HG03135 (cell line): ENCODE data around the gene DOCK10.

ENCODE experiments used
- ATAC-seq: cut with Tn5 transposase; IDR thresholded peaks from one replicate; pipeline ENCODE4 v1.9.1; 2021; ENCODE audit warnings: mild to moderate bottlenecking, moderate library complexity; ENCODE audit not compliant: unreplicated experiment

Gene DOCK10

DNA sequence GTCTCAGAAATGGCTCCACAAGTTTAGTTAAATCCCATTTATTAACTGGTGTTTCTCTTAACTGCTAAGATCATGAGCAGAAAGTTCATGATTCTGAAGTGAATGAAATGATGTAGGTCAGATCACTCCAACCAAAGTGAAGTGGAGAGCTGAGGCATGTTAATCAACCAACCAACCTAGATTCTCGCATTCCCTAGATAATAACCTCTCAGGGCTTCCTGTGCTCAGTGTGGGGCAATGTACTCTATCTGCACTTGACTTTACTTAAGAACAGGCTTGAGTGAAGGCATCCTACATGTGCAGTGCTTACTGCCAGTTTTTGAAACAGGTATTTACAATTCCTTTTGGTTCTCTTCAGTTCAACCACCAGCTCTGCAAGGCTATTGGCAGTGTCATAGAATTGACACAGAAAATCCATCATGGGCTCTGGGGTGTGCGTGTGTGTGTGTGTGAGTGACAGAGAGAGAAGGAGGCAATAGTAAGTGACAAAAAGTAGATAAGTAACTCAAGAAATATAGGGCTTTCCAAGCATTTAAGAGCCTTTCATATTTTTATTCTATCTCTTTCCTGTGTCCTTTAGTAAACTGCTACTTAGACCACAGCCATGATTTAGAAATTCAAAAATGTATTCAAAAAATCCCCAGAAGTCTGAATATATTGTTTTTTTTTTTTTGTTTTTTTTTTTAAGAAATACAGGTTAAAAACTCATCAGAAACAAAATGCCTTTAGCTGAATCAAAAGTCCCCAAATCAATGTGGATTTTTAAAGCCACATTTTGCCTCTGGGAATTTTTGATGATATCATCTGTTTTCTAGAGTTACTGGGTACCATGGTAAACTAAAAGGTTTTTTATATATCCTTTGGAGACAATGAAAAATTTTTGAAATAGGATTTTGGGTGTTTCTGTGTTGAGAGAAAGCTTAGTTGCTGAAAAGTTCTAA lies 28.6 kb downstream of the DOCK10 start:
- no peak for ATAC-seq

DNA sequence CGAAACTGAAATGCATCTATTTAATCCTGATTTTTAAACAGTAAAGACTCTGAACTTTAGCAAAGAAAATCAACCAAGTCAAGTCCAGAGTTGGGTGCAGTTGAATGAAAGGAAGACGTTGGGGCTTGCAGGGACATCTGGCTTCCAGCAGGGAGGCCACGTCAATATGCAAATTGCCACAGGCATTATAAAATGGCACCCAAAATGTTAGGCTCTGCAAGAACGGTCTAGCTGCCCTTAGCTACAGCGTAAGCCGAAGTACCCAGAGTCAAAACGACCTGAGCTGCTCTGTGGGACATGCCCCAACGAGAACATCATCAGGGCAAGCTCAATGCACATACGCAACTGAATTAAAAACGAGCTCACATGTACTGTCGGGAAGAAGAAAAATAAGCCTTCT lies 30.7 kb downstream of the DOCK10 start:
- no peak for ATAC-seq

GRCh38 chr2:225010804-225011203 lies 31.5 kb downstream of the DOCK10 start:
- no peak for ATAC-seq

GRCh38 chr2:225009768-225010167 lies 32.5 kb downstream of the DOCK10 start:
- no peak for ATAC-seq

GRCh38 chr2:225008935-225009334 lies 33.3 kb downstream of the DOCK10 start:
- ATAC-seq, result no peak

- peak; percentile 59 for ATAC-seq
Observed at GRCh38 chr2:225008179-225008856, 34.0 kb downstream of the DOCK10 start.

- ATAC-seq, result no peak
Observed at GRCh38 chr2:225006730-225007129, 35.5 kb downstream of the DOCK10 start.

DNA sequence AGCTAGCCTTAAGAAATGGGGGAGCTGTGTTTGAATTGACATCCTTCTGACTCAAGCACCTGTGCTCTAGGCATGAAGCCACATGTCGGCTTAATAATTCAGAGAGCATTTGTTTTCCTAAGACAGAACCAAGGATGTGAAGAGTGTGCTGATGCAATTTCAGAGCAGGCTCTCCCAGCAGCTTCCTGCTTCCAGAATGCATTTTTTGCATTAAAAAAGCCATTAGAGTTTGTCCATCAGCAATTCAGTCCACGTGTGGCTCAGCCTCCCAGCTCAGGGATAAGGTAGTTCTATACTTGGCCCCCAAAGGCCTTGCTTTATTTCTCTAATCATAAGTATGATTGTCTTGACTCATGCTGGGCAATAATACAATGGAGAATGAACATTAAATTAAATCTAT lies 37.7 kb downstream of the DOCK10 start:
- no peak for ATAC-seq

DNA sequence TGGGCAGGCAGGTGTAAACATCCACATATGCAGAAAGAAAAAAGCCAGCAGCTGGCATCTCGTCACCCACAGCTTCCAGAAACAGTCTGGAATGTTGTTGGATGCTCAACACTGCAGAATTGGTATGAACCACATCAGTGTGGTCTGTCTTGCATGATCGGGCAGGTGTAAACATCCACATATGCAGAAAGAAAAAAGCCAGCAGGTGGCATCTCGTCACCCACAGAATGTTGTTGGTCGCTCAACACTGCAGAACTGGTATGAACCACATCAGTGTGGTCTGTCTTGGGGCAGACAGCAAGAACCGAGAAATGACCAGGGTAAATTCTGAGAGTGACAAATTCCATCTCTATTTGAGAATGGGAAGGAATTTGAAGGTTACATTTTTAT lies 39.6 kb downstream of the DOCK10 start:
- ATAC-seq, result peak; percentile 89

DNA sequence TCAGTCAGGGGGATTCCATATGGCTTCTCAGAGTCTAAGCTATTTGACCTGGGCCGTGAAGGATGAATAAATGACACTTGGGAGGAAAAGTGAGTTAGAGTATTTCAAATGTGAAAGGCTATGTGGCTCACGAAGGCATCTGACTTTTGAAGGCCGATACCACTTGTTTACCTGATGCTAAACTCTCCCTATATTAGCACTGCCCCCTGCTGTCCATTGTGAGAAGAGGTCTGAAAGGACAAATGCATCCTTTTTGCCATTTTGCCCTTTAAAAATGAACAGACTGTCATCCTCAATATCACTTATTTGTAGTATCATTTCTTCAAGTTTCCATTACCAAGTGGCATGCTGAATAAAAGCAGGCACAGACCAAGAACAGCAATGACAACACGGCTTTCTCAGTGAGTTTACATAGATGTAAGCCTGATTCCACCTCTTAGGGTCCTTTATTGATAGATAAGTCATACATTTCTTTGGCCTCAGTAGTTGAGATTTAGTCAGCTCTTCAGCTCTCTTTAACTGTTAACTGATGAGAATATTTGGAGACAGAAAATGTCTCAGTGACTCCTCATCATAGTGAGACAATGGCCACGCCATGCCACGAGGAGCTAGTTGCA lies 40.1 kb downstream of the DOCK10 start:
- ATAC-seq, result no peak

DNA sequence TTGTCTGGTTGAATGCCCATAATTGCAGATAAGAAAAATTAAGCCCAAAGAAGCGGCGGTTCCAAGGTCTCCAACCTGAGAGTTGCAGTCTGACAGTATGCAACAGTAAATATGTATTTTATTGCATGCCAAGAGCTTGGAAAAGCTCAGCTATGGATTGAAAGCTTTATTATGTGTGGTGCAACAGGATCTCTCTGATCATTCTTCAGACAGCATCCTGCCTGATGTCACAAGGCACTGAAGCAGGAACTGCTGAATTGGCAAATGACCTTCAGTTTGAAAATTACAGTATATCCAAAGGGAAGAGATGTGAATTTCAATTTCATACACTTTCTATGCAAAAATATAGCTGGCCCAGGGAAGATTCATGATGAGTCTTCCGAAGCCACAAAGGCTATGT lies 42.5 kb downstream of the DOCK10 start:
- ATAC-seq, result no peak

GRCh38 chr2:224999321-224999720 lies 42.9 kb downstream of the DOCK10 start:
- ATAC-seq, result no peak

DNA sequence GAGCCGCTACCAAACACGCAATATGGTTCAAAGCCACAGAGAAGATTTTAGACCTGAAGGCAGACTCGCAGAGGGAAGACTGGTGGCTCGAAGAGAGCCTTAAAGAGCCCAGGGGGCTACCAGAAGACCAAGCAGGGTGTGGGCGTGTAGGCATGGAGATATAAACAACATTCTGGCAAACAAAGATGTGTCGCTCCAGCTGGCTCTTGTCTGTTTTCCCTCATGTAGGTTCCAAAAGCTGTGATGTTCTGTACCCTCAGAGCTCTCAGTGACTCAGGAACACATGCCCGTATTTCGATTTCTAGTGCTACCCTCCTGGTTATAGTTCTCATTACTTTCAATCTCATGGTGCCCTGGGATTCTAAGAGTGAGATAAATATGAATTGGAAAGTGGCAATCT lies 44.5 kb downstream of the DOCK10 start:
- no peak for ATAC-seq

DNA sequence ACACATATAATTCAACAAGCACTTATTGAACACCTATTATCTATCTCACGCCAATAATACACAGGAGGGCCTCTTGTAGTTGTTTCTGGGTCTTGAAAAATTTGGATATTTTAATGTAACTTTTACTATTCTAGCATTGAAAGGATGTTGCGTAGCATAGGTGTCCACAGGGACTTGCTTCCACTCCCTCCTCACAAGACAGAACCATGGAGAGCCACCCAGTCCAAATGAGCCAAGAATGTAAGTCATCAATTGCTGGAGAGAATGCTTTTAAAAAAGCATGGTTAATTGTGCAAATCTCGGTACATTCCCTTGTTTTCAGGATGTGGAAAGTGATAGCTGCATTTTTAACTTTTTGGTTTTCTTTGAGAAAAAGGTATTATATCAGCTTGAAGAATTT lies 46.8 kb downstream of the DOCK10 start:
- ATAC-seq, result no peak

DNA sequence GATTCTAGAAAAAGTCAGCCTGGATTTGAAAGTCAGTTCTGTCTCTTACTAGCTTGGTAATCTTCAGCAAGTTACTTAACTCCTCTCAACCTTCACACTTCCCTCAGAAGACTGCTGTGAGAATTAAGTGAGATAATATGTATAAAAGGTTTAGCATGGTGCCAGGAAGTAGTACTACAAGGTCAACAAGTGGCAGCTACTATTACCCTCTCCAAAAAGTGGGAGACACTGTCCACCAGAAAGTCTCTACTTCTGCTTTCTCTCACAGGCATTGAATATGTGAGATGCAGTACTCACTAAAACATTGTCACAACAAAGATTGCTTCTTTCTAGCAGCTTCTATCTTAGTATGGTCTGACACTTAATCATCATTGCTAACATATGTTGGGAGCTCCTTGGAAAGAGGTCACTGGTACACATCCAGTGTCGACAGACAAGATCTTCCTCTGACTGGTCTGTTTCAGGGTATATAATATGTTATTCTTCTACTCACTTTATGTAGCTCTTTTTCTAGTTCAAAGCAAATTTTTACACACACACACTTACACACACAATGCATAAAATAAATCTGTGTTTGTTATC lies 47.9 kb downstream of the DOCK10 start:
- no peak for ATAC-seq

- ATAC-seq, result no peak
Observed at GRCh38 chr2:224990710-224991109, 51.6 kb downstream of the DOCK10 start.

- ATAC-seq, result no peak
Observed at GRCh38 chr2:224987733-224988132, 54.5 kb downstream of the DOCK10 start.

DNA sequence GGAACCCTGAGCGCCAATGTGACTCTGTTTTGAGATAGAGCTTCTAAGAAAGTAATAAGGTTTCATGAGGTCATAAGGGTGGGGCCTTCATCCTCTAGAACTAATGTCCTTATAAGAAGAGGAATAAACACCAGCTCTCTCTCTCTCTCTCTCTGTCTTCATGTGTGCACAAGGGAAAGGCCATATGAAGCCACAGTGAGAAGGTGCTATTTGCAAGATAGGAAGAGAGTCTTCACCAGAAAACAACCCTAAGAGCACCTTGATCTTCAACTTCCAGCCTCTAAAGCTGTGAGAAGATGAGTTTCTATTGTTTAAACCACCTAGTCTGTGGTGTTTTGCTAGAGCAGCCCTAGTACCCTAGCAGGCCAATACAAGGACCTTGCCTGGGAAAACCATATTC lies 55.8 kb downstream of the DOCK10 start:
- ATAC-seq, result no peak

DNA sequence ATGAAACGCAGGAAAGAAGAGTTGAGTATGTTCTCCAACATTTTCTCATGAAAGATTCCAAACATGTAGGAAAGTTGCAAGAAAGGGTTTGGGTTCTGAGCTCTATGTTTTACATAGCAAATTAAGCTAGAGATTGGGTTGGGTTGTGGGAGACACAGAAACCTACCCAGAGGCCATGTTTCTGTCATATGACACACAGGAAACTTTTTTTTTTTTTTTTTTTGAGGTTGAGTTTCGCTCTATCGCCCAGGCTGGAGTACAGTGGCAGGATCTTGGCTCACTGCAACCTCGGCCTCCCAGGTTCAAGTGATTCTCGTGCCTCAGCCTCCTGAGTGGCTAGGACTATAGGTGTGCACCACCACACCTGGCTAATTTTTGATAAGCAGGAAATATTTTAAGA lies 57.6 kb downstream of the DOCK10 start:
- no peak for ATAC-seq

- ATAC-seq, result no peak
Observed at GRCh38 chr2:224983712-224984554, 58.3 kb downstream of the DOCK10 start.
